ENCODE results near the gene BRD7. TPM values are rescaled to one million over a fixed set of nuclear protein-coding genes. Genes with fewer than 3 reads are reported as not detected.

BRD7 gene
- total RNA-seq, 1 experiment from 2014 or later: 49.1 TPM

DNA sequence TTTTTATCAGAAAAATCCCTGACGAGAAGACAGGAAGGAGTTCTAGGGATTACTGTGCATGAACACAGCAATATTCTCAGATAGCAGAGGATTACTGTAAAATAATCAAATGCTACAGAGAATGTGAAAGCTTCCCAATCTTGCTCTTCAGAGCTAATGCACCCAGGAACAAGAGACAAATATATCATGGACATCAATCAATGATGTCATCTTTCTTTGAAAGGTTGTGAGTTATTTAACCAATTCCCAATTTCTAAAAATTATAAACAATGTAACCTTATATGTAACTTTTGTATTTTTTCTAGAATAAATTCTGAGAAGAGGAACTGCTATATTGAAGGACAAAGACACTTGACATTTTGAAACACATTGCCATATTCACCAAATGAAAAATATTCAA lies 46.5 kb downstream of the BRD7 start:
- no peak for DNase-seq (ENCODE audit: low read depth)

GRCh38 chr16:50320310-50320709 lies 48.5 kb downstream of the BRD7 start:
- DNase-seq (ENCODE audit: low read depth): no peak

DNA sequence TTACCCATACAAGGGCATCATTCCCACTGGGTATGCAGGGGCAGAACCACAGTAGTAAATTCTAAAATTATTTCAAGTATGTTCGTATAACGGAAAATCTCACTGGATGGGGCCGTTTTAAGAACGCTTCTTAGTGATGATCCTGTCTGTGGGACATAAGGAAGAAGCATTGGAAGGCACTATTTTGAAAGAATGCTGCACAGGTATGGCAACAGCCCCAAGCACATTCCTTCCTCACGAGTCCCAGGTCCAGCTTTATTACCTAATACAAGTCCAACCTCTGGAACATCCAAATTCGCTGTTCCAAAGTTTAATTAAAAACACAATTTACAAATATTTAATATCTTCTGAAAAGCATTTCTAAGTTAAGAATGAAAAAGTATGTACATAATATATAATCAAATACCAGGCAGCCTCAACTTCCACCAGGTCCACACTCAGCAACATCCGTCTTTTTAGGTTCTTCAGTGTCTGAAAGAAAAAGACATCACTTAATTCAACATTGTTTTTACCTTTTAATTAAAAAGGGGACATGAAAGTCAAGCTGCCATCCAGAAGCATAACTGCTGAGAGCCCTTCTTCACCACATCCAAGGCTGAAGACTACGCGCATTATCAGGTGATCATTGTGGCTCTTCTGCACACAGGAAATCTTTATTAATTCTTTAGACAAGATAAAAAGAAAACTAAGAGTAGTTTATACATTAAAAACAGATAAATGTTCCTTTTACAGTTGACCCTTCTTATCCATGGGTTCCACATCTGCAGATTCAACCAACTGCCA lies 49.8 kb downstream of the BRD7 start:
- no peak for DNase-seq (ENCODE audit: low read depth)

DNA sequence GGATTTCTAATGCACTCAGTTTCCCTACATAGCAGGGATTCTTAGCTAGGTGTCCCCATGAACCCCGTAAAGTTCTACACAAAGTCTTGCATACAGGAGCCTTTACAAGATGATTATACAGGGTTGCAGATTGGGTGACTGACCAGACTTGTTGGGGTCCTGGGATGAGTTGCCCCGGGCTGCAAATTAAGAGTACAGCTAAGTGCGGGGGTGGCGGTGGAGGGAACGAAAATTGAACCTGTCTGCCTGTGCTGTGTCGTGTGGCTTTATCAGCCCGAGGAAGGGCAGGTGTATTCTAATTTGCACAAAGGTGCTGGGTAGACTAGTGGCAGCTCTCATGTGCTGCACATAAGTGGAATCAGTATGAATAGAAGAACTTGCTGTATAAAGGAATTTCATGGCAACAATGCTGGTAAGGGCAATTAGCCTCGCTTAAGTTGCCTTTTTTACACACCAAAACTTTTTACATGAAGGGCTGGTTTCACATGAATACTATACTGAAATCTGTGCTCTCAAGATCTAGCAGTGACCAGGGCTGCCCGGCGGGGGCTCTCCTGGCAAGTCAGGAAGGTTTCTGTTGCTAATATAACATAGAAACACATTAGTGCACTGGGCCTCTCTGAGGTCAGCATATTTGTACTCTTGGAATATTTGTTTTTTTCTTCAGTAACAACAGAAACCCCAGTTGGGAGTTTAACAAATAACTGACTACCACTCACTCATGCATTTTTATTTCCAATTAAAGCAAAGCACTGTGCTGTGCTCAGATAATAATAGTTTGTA lies 51.7 kb downstream of the BRD7 start:
- no peak for DNase-seq (ENCODE audit: low read depth)

DNA sequence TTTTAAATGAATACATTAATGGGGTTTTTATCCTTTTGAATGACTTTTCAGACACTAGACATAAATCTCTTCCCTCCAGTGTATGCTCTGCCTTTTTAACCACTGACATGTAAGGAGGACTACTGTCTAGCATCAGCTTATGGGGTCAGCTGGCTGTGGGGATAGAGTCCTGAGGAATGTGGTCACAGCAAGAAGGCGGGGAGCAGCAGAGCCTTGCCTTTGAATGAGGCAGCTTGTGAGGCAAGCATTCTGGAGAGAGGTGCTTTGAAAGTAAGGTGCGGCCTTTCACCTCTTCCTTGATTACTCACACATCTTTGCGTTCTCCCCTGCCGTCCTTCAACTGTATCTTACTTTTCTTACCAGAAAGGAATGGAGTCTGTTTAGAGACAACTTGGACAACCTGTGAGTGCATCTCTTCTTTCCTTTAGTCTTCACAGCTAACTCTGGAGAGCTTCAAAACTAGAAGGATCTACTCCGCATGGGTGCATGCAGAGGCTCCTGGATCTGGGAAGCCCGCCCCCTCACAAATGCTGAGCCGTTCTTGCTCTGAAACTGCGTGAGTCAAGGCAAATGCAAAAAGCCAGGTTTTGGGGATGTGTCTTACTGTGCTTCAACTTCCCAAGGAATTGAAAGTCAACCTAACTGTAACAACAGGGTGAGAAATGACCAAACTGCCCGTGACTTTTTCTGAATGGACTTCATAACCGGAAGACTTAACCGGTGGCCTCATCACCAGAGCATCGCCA lies 52.5 kb downstream of the BRD7 start:
- DNase-seq (ENCODE audit: low read depth): no peak

GRCh38 chr16:50315346-50315997 lies 53.3 kb downstream of the BRD7 start:
- DNase-seq (ENCODE audit: low read depth): no peak

GRCh38 chr16:50314665-50315064 lies 54.1 kb downstream of the BRD7 start:
- DNase-seq (ENCODE audit: low read depth): no peak

- peak; percentile 58 for DNase-seq (ENCODE audit: low read depth)
Measured at GRCh38 chr16:50313596-50314478, 55.0 kb downstream of the BRD7 start.

- no peak for DNase-seq (ENCODE audit: low read depth)
Measured at GRCh38 chr16:50311891-50312501, 56.8 kb downstream of the BRD7 start.

- no peak for DNase-seq (ENCODE audit: low read depth)
Measured at GRCh38 chr16:50311134-50311528, 57.7 kb downstream of the BRD7 start.

DNA sequence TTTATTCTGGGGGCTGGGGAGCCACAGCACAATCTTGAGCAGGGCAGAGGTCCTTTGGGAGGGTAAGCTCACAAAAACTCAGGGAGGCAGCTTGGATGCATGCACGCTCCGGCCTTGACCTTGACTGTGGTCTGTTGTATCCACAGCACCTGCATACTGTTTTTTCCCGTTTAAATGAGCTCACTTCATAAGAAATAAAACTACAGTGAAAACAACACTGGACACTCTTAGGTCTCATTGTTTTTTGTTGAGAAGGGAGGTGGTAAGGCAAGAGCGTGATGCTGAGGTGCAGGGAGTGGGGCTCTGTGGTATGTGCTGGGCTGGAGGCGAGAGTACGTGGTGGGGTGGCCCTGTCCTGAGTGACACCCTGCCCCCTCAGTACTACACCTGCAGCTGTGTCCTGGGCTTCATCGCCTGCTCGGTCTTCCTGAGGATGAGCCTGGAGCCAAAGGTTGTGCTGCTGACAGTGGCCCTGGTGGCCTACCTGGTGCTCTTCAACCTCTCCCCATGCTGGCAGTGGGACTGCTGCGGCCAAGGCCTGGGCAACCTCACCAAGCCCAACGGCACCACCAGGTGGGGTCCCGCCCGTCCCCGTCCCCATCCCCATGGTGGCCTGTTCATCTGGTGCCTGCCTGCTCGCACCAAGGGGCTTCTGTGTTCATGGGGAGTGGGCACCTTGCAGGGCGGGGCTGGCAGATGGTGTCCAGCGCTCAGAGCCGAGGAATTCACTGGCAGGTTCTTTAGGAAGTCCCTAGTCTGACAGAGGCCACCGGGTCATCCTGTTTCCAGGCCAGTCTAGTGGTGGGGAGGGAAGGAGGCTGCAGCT lies 58.3 kb downstream of the BRD7 start:
- DNase-seq (ENCODE audit: low read depth): no peak

GRCh38 chr16:50309527-50310307 lies 59.1 kb downstream of the BRD7 start:
- DNase-seq (ENCODE audit: low read depth): no peak

DNA sequence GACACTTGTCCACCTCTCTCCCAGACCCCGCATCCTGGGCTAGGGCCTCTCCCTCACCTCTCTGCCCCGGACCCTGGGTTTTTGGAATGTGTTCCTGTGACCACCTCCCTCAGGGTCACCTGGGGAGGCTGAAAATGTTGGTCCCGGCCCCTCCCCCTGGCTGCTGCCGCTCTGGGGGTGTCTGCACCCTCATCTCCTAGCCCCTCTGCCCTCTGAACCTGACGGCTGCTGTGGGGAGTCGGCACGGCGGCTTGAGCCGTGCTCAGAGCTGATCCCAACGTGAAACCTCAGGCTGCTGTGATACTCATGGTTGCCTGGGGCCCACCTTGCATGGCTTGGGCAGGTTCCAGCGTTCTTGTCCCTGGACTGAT lies 59.6 kb downstream of the BRD7 start:
- DNase-seq (ENCODE audit: low read depth): no peak

- DNase-seq (ENCODE audit: low read depth): no peak
Measured at GRCh38 chr16:50308237-50308965, 60.4 kb downstream of the BRD7 start.

DNA sequence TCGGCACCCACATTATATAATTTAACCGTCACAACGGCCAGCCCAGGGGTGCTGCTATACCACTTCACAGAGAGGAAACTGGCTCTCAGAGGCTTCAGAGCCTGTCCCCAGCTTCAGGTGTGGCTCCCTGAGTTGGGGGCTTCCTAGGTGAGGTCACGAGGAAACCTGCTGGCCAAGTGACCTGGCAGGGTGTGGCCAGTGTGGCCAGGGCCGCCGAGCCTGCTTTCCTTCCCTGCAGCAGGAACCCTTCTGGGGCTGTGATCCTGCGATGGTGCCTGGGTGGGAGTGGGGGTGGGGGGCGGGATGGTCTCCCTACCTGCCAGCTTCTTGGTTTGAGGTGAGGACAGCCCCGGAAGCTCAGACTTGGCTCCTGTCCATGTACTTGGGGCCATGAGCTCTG lies 62.5 kb downstream of the BRD7 start:
- DNase-seq (ENCODE audit: low read depth): no peak

DNA sequence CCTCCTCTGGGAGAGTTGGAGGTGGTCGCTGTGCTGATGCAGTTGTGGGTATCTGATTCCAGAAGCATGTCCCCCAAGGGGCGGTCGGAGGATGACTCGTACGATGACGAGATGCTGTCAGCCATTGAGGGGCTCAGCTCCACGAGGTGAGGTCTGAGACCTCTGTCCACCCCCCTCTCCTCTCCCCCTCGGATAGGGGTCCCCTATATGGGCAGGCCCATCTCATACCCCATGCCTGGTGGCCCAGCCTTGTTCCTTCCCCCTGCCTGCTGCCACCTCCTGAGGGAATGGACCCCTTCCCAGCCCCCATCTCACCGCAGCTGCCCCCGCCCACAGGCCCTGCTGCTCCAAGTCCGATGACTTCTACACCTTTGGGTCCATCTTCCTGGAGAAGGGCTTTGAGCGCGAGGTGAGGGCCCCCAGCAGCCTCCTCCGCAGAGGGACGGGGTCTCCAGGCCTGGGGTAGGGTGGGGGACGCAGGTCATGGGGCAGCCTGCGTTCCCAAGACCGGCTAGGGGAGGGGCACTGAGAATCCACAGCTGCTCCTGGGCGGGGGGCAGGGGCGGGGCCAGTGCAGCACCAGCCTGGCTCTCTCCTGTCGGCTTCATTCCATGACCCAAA lies 63.2 kb downstream of the BRD7 start:
- no peak for DNase-seq (ENCODE audit: low read depth)

All from LHCN-M2 (cell line).